Measurements from ENCODE around the gene GMCL1. TPM values are rescaled to one million over a fixed set of nuclear protein-coding genes. Genes with fewer than 3 reads are reported as not detected.

Gene GMCL1
- polyA plus RNA-seq, 1 experiment = 2.1 TPM

DNA sequence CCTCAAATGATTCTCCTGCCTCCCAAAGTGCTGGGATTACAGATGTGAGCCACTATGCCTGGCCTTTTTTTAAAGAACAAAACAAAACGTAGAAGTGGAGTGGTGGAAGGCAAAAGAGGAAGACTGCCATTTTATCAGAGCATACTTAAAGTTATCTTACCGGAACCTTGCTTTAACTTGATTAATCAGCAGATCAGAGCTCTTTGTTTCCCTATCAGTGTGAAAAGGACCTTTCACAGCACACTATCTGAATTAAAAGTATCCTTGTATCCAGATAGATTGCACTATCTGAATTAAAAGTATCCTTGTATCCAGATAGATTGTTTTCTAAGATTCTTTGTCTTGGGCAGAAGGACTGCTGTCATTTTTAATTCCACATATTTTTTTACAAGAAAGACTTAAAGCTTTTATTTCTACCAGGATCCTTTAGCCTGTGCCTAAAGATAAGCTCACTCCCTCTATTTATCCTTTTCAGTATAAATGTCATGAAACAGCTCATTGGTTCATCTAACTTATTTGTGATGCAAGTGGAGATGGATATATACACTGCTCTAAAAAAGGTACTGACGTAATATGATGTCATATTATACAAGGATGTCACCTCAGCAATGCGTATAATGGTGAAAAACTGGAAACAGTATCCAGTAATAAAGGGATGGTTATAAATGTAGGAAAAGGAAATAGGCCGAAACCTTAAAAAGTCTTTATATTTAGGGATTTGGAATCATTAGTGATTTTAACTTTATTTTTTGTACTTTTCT is 17.8 kb downstream of the GMCL1 start:
- DNase-seq (ENCODE audit: low read depth) = no peak
- no peaks in the 10 kb centered on the region for H3K27me3 ChIP-seq (ENCODE audit: control insufficient read depth, insufficient read depth, low read length)
- TF ChIP-seq, protein P1, sequence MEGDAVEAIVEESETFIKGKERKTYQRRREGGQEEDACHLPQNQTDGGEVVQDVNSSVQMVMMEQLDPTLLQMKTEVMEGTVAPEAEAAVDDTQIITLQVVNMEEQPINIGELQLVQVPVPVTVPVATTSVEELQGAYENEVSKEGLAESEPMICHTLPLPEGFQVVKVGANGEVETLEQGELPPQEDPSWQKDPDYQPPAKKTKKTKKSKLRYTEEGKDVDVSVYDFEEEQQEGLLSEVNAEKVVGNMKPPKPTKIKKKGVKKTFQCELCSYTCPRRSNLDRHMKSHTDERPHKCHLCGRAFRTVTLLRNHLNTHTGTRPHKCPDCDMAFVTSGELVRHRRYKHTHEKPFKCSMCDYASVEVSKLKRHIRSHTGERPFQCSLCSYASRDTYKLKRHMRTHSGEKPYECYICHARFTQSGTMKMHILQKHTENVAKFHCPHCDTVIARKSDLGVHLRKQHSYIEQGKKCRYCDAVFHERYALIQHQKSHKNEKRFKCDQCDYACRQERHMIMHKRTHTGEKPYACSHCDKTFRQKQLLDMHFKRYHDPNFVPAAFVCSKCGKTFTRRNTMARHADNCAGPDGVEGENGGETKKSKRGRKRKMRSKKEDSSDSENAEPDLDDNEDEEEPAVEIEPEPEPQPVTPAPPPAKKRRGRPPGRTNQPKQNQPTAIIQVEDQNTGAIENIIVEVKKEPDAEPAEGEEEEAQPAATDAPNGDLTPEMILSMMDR (IDR thresholded peaks at IDR 0.05; ENCODE audit: insufficient read depth, low read depth, low read length) = no peak
- POLR2A ChIA-PET = no interaction called here
- CTCF ChIA-PET = interaction anchor here (0.8 kb wide), 1 partner anchor 11 kb away, joined by 3 read pairs; no protein-coding TSS in a partner anchor
- no peak overlapping the region for H3K4me3 ChIP-seq (ENCODE audit: low read depth, low read length)
- H3K36me3 ChIP-seq (ENCODE audit: control insufficient read depth, insufficient read depth, low read length) = peaks cover 1% of the 10 kb centered on the region

DNA sequence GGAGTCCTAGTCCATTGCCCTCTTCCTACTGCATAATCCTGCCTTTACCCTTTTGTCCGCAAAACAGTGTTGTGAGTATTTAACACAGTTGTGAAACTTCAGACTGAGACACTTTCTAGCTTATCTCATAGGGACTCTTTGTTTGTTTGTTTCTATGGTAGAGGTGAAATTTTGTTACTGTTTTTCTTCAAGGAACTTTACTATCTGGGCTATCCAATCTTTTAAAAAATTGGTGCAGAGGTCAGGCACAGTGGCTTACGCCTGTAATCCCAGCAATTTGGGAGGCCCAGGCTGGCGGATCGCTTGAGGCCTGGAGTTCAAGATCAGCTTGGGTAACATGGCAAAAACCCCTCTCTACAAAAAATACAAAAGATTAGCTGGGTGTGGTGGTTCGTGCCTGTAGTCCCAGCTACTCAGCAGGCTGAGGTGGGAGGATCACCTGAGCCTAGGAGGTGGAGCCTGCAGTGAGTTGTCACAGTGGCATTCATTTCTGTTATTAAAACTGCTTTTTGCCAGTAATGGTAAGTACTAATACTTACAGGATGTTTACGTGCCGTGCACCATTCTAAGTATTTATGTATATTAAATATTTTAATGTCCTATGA is 18.8 kb downstream of the GMCL1 start:
- H3K4me3 ChIP-seq (ENCODE audit: low read depth, low read length) = no peak overlapping the region
- H3K27me3 ChIP-seq (ENCODE audit: control insufficient read depth, insufficient read depth, low read length) = no peaks in the 10 kb centered on the region
- ChIA-PET POLR2A (interaction anchor here (0.6 kb wide), 1 partner anchor 416 kb away, joined by 9 read pairs; no protein-coding TSS in a partner anchor), CTCF (interaction anchor here (0.6 kb wide), 1 partner anchor 54 kb away, joined by 3 read pairs; no protein-coding TSS in a partner anchor)
- no peak for DNase-seq (ENCODE audit: low read depth)
- H3K36me3 ChIP-seq (ENCODE audit: control insufficient read depth, insufficient read depth, low read length) = peaks cover 1% of the 10 kb centered on the region
- TF ChIP-seq, protein P1 (IDR thresholded peaks at IDR 0.05; ENCODE audit: insufficient read depth, low read depth, low read length) = no peak

DNA sequence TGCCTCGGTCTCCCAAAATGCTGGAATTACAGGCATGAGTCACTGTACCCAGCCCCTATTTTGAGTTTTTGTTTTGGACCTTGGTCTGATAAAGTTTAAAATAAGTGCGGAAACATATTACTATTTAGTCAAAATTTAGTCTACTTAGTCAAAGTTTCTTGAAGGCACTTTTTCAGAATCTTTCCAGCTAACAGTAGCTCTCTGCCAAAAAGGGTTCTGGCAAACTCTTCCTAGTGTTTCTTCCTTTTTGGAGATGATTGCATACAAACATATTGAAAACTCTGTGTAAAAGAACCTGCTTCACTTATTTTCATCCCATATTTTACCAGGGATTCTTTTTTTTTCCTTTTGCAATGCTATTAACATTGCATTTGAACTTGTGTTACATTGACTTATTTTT is 28.8 kb downstream of the GMCL1 start:
- ChIA-PET POLR2A (interaction anchor here (0.7 kb wide), 1 partner anchor 36 kb away, joined by 3 read pairs; the partner anchor contains the start of gene SNRNP27), CTCF (interaction anchor here (0.6 kb wide), 1 partner anchor 137 kb away, joined by 3 read pairs; no protein-coding TSS in a partner anchor)

DNA sequence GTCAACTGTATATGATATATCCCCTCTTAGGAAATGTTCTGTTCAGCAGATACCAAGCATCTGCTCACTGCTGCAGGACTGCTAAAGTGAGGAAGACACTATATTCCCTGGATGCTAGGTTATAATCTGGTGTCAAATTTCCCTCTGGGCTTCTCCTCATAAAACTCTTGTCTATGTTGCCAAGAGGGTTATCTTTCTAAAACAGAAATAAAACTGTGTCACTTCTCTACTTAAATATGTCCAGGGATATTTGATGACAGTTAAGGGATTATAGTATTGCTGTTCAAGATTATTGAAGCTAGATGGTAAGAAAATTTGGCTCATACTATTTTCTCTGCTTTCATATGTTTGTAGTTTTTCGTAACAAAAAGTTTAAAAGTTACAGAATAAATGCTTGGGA is 33.8 kb downstream of the GMCL1 start:
- POLR2A ChIA-PET = no interaction called here
- Histone ChIP-seq H3K27me3 (ENCODE audit: control insufficient read depth, insufficient read depth, low read length) (no peaks in the 10 kb centered on the region), H3K36me3 (ENCODE audit: control insufficient read depth, insufficient read depth, low read length) (peaks cover 2% of the 10 kb centered on the region; the same call in 1 of the 2 replicates), H3K4me3 (ENCODE audit: low read depth, low read length) (no peak overlapping the region)
- CTCF ChIA-PET = interaction anchor here (0.6 kb wide), 1 partner anchor 261 kb away, joined by 3 read pairs; no protein-coding TSS in a partner anchor
- DNase-seq (ENCODE audit: low read depth) = no peak
- TF ChIP-seq, protein P1 (IDR thresholded peaks at IDR 0.05; ENCODE audit: insufficient read depth, low read depth, low read length) = no peak

More for the DNA sequence above, 28.8 kb downstream of the GMCL1 start:
- H3K27me3 ChIP-seq (ENCODE audit: control insufficient read depth, insufficient read depth, low read length) = no peaks in the 10 kb centered on the region
- DNase-seq (ENCODE audit: low read depth) = no peak
- H3K4me3 ChIP-seq (ENCODE audit: low read depth, low read length) = no peak overlapping the region
- TF ChIP-seq, protein P1 (IDR thresholded peaks at IDR 0.05; ENCODE audit: insufficient read depth, low read depth, low read length) = no peak
- H3K36me3 ChIP-seq (ENCODE audit: control insufficient read depth, insufficient read depth, low read length) = no peaks in the 10 kb centered on the region; the same call in 1 of the 2 replicates

DNA sequence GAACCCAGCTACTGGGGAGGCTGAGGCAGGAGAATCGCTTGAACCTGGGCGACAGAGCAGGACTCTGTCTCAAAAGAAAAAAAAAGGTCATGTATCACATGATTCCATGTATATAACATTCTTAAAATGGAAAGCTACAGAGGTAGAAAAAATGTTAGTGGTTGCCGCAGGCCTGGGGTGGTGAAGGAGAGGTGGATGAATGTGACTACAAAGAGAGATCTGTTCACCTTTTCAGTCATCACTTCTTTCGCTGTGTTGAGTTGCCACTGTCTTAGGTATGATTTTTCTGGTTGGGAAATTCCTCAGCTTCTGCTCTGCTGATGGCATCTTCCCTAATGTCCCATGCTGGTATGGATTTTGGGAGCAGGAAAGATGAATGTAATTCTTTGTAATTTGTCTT is 59.0 kb downstream of the GMCL1 start:
- TF ChIP-seq, protein P1 (IDR thresholded peaks at IDR 0.05; ENCODE audit: insufficient read depth, low read depth, low read length) = no peak
- ChIA-PET CTCF (no interaction called here), POLR2A (no interaction called here)
- H3K27me3 ChIP-seq (ENCODE audit: control insufficient read depth, insufficient read depth, low read length) = no peaks in the 10 kb centered on the region
- no peak for DNase-seq (ENCODE audit: low read depth)
- no peaks in the 10 kb centered on the region for H3K36me3 ChIP-seq (ENCODE audit: control insufficient read depth, insufficient read depth, low read length)
- no peak overlapping the region for H3K4me3 ChIP-seq (ENCODE audit: low read depth, low read length)
